Lower leg skin (tissue), 4 donors: ENCODE results near the gene MOK. TPM values are rescaled to one million over a fixed set of nuclear protein-coding genes. Genes with fewer than 3 reads are reported as not detected.

Source experiments
- DNase-seq, 2 donors: peaks; one replicate each; pipeline ENCODE4 v3.0.0-alpha.2; 2019; ENCODE audit warnings: low spot score in 2 of 2
- H3K4me3 ChIP-seq: fragments of 200-600 bp; sonication (generic); 2 replicates; pipeline ENCODE4 v1.5.1; 2017; ENCODE audit warnings: mild to moderate bottlenecking, low read depth; ENCODE audit not compliant: poor library complexity, severe bottlenecking
- POLR2A ChIP-seq, 2 donors: fragments of 450-650 bp; IDR thresholded peaks; one replicate each; pipeline ENCODE4 v1.6.1; 2016 to 2017; ENCODE audit warnings: antibody characterized with exemption in 2 of 2, mild to moderate bottlenecking in 1 of 2, moderate library complexity in 1 of 2
- WGBS, 2 donors: methylation state at CpG; one replicate each; pipeline ENCODE4 v1.1.5; 2018; 5-methylcytosine and 5-hydroxymethylcytosine counted together
- intact Hi-C: fragments of 100-400 bp; cut with DNase I; formaldehyde crosslinking; loops from one replicate; pipeline ENCODE4 v1.15.0; 2023; ENCODE audit warnings: low total_unique reads
- total RNA-seq, 4 donors: library from RNA; depleted of rRNA; stranded (reverse); fragments of >200 nt; gene quantifications; one replicate each; pipeline ENCODE4 v1.1.0, GENCODE V29; 2016
- TF ChIP-seq, protein P1 (sequence below), 3 donors: fragments of 450-650 bp; IDR thresholded peaks; one replicate each; pipeline ENCODE4 v1.5.1; 2016; ENCODE audit warnings: antibody characterized with exemption in 3 of 3, mild to moderate bottlenecking in 3 of 3, moderate library complexity in 2 of 3

The MOK gene
- total RNA-seq, 4 donors from 2014 or later: 2.1 to 12.2 (median 7.8) TPM

DNA sequence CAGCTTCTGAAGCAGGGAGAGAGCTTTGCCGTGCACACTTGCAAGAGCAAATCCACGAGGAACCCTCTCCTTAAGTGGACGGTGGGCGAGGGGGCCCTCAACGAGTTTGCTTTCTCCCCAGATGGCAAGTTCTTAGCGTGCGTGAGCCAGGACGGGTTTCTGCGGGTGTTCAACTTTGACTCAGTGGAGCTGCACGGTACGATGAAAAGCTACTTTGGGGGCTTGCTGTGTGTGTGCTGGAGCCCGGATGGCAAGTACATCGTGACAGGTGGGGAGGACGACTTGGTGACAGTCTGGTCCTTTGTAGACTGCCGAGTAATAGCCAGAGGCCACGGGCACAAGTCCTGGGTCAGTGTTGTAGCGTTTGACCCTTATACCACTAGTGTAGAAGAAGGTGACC is 96.2 kb downstream of the MOK start:
- no peak overlapping the region for H3K4me3 ChIP-seq
- TF ChIP-seq POLR2A (IDR thresholded peaks at IDR 0.05): no peak
- TF ChIP-seq, protein P1, sequence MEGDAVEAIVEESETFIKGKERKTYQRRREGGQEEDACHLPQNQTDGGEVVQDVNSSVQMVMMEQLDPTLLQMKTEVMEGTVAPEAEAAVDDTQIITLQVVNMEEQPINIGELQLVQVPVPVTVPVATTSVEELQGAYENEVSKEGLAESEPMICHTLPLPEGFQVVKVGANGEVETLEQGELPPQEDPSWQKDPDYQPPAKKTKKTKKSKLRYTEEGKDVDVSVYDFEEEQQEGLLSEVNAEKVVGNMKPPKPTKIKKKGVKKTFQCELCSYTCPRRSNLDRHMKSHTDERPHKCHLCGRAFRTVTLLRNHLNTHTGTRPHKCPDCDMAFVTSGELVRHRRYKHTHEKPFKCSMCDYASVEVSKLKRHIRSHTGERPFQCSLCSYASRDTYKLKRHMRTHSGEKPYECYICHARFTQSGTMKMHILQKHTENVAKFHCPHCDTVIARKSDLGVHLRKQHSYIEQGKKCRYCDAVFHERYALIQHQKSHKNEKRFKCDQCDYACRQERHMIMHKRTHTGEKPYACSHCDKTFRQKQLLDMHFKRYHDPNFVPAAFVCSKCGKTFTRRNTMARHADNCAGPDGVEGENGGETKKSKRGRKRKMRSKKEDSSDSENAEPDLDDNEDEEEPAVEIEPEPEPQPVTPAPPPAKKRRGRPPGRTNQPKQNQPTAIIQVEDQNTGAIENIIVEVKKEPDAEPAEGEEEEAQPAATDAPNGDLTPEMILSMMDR (IDR thresholded peaks at IDR 0.05): no peak

GRCh38 chr14:102207831-102208365 is 97.1 kb downstream of the MOK start:
- no peak for TF ChIP-seq POLR2A (IDR thresholded peaks at IDR 0.05)
- TF ChIP-seq, protein P1 (IDR thresholded peaks at IDR 0.05): no peak
- WGBS, 2 donors: 93 to 95% methylated on average over 13 of the region's 13 CpGs
- H3K4me3 ChIP-seq: no peak overlapping the region
- intact Hi-C loops: no loop called here
- no peak for DNase-seq

More for the DNA sequence above, 96.2 kb downstream of the MOK start:
- WGBS, 2 donors: 92 to 94% methylated on average over 17 of the region's 17 CpGs
- no peak for DNase-seq
- intact Hi-C loops: no loop called here

GRCh38 chr14:102206918-102207317 is 98.0 kb downstream of the MOK start:
- DNase-seq: peak in 1 of 2 donors; percentile 50
- intact Hi-C loops: no loop called here
- no peak for TF ChIP-seq POLR2A (IDR thresholded peaks at IDR 0.05)
- TF ChIP-seq, protein P1 (IDR thresholded peaks at IDR 0.05): no peak
- no peak overlapping the region for H3K4me3 ChIP-seq
- WGBS, 2 donors: 84 to 92% methylated on average over 8 of the region's 8 CpGs

- intact Hi-C loops: no loop called here
- 90 to 91% methylated on average over 5 of the region's 5 CpGs for WGBS, 2 donors
- no peak overlapping the region for H3K4me3 ChIP-seq
- TF ChIP-seq, protein P1 (IDR thresholded peaks at IDR 0.05): no peak
- TF ChIP-seq POLR2A (IDR thresholded peaks at IDR 0.05): no peak
- DNase-seq: no peak
Observed at GRCh38 chr14:102205560-102205959, 99.4 kb downstream of the MOK start.

DNA sequence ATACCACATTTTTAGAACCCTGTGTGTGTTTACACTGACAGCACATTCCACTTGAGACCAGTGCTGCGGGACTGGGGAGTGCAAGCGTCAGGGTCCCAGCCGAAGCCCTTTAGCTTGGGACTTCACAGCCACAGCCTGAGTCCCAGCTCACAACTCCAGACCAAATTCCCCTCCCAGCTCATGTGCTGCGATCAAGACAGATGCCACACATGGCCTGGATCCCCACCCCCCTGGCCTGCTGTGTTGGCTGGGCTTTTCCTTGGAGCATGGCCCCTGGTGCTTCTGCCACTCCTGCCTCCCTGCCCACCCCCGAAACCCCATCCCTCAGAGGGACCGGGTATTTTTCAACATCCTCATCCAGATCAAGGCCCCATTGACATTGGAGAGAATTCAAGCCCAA is 101.6 kb downstream of the MOK start:
- no peak for TF ChIP-seq POLR2A (IDR thresholded peaks at IDR 0.05)
- TF ChIP-seq, protein P1 (IDR thresholded peaks at IDR 0.05): no peak
- no peak for DNase-seq
- WGBS, 2 donors: 77 to 87% methylated on average over 6 of the region's 6 CpGs
- intact Hi-C loops: no loop called here
- H3K4me3 ChIP-seq: no peak overlapping the region

DNA sequence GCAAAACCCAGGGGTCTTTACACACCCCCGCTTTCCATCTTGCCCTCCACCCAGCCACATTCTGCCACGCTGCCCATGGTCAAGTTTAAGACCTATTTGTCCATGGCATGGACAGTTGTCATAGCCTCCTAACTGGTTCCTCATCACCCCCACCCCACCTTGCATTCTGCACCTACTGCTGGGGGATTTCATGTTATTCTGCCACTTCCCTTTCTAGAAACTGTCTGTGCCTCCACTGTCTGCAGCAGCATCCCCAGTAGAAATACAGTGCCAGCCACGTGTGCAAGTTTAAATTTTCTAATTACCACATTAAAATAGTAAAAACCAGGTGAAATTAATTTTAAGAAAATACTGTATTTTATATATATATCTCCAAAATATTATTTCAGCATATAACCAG is 102.0 kb downstream of the MOK start:
- H3K4me3 ChIP-seq: no peak overlapping the region
- intact Hi-C loops: no loop called here
- TF ChIP-seq POLR2A (IDR thresholded peaks at IDR 0.05): no peak
- TF ChIP-seq, protein P1 (IDR thresholded peaks at IDR 0.05): no peak
- WGBS, 2 donors: 91 to 92% methylated on average over 3 of the region's 3 CpGs
- DNase-seq: no peak
